Panc1 (cell line): ENCODE measurements around the gene TRIM62. TPM values are rescaled to one million over a fixed set of nuclear protein-coding genes. Genes with fewer than 3 reads are reported as not detected.

Experiments
- ATAC-seq: fragments of 200-7000 bp; cut with Tn5 transposase; 2 replicates; pipeline ENCODE4 v1.9.1; 2020; ENCODE audit warnings: mild to moderate bottlenecking, moderate library complexity
- BruUV-seq: library from RNA; stranded (reverse); fragments of 400-500 nt; replicated peaks from 2 replicates; lab custom pipeline; 2021; lab: Mats Ljungman, UMichigan
- CTCF ChIA-PET: fragments of 300-600 bp; sonication (Branson Sonifier 250); formaldehyde crosslinking; loops from one replicate; lab custom pipeline; 2022; ENCODE audit warnings: antibody characterized with exemption; lab: Charles Lee
- POLR2A ChIA-PET: fragments of 300-600 bp; sonication (Branson Sonifier 250); formaldehyde crosslinking; loops from one replicate; lab custom pipeline; 2022; ENCODE audit warnings: antibody characterized with exemption; lab: Charles Lee
- DNase-seq: peaks from one replicate; pipeline ENCODE4 v3.0.0-alpha.2; 2010; ENCODE audit warnings: low read depth, low spot score
- H3K27ac ChIP-seq: 2 replicates; pipeline ENCODE4 v1.5.1; 2011; ENCODE audit warnings: mild to moderate bottlenecking, low read length, inconsistent platforms
- H3K27me3 ChIP-seq: fragments of 200-500 bp; sonication (Bioruptor generic); 2 replicates; pipeline ENCODE4 v1.6.0; 2014; ENCODE audit warnings: low read length, inconsistent platforms; ENCODE audit not compliant: control insufficient read depth, insufficient read depth
- H3K36me3 ChIP-seq: fragments of 200-500 bp; sonication (Bioruptor generic); 2 replicates; pipeline ENCODE4 v1.5.1; 2014; ENCODE audit warnings: inconsistent platforms, mild to moderate bottlenecking, low read length, moderate library complexity; ENCODE audit not compliant: control insufficient read depth, insufficient read depth
- H3K4me1 ChIP-seq: 2 replicates; pipeline ENCODE4 v1.5.1; 2011; ENCODE audit warnings: inconsistent platforms, mild to moderate bottlenecking, low read length, moderate library complexity; ENCODE audit not compliant: control insufficient read depth, insufficient read depth
- H3K4me3 ChIP-seq, 2 experiments: 2 replicates each; pipeline ENCODE4 v1.5.1; 2011 to 2012; ENCODE audit warnings: low read depth in 2 of 2, low read length in 2 of 2, mild to moderate bottlenecking in 2 of 2, inconsistent platforms in 1 of 2, moderate library complexity in 1 of 2
- H3K9me3 ChIP-seq: fragments of 200-500 bp; sonication (Bioruptor generic); 2 replicates; pipeline ENCODE4 v1.5.1; 2014; ENCODE audit warnings: low read depth, mild to moderate bottlenecking, inconsistent platforms, low read length, moderate library complexity; ENCODE audit not compliant: control insufficient read depth, insufficient read depth
- POLR2AphosphoS5 ChIP-seq: IDR thresholded peaks from 2 replicates; pipeline ENCODE4 v1.6.1; 2012; ENCODE audit warnings: mild to moderate bottlenecking, low read depth, low read length, moderate library complexity
- SIN3A ChIP-seq: IDR thresholded peaks from 2 replicates; pipeline ENCODE4 v1.6.1; 2012; ENCODE audit warnings: low read depth, mild to moderate bottlenecking, low read length, moderate library complexity, borderline replicate concordance; ENCODE audit not compliant: insufficient read depth
- TCF7L2 ChIP-seq: IDR thresholded peaks from 2 replicates; pipeline ENCODE4 v1.6.1; 2011; ENCODE audit warnings: mild to moderate bottlenecking, low read depth, low read length, inconsistent platforms
- in situ Hi-C: cut with HindIII; loops from 2 replicates; pipeline ENCODE4 v1.10.0; 2016; ENCODE audit warnings: low sequenced_read_pairs, low pct_unique_long_range_greater_than_20kb
- intact Hi-C: fragments of 100-400 bp; cut with micrococcal nuclease; formaldehyde crosslinking; loops from one replicate; pipeline ENCODE4 v1.10.0; 2022; ENCODE audit not compliant: unreplicated experiment
- total RNA-seq: library from RNA; stranded (reverse); gene quantifications from one replicate; pipeline ENCODE4 v1.2.1, GENCODE V29; 2021; ENCODE audit not compliant: unreplicated experiment
- TF ChIP-seq, protein P1 (sequence below): fragments of 450-650 bp; IDR thresholded peaks from 2 replicates; pipeline ENCODE4 v1.5.1; 2017; ENCODE audit warnings: mild to moderate bottlenecking
- TF ChIP-seq, protein P2 (sequence below), 2 experiments: IDR thresholded peaks; 2 replicates each; pipeline ENCODE4 v1.6.1; 2011 to 2012; ENCODE audit warnings: low read depth in 2 of 2, control low read depth in 1 of 2, low read length in 1 of 2, mild to moderate bottlenecking in 1 of 2, moderate library complexity in 1 of 2; ENCODE audit not compliant: insufficient read depth in 1 of 2

The TRIM62 gene
- total RNA-seq, 1 experiment from 2014 or later = 7.4 TPM

DNA sequence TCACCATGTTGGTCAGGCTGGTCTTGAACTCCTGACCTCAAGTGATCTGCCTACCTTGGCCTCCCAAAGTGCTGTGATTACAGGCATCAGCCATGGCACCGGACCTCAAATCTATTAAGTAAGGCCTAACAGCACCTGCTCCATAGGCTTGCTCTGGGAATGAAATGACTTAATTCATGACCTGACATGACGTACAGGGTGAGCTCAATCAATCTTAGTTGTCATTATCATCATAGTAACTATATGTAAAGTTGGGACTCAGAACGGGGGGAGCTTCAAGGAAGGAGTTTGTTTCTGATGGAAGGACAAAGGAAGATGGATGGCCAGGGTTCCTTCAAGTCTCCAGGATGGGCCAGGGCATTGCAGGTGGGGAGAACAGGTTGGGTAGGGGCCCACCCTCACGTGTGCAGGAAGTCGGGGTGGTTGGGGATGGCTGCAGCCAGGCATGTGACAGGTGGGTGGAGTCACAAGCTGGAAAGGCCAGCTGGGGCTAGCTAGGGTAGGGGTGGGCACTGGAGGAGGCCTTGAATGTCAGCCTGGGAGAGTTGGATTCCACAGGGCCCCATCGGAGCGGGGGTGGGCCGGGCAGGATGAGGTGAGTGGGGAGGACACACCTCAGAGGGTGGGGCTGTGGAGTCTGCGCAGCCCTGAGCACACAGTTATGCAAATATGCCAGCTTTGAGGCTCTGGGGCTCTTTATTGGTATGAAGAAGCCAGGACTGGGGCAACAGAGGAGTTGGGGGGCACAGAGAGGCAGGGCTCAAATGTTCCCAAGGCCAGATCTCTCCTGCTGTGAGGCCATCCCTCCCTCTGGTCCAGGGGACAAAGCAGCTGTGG lies 9.6 kb downstream of the TRIM62 start:
- no peaks in the 10 kb centered on the region for H3K36me3 ChIP-seq
- no peaks in the 10 kb centered on the region for H3K27me3 ChIP-seq
- H3K27ac ChIP-seq = no peak overlapping the region
- in situ Hi-C loops = no loop called here
- no TSS peak for BruUV-seq
- CTCF ChIA-PET = no interaction called here
- no peak for DNase-seq
- TF ChIP-seq SIN3A = no peak
- no peak for TF ChIP-seq POLR2AphosphoS5
- TF ChIP-seq, protein P1, sequence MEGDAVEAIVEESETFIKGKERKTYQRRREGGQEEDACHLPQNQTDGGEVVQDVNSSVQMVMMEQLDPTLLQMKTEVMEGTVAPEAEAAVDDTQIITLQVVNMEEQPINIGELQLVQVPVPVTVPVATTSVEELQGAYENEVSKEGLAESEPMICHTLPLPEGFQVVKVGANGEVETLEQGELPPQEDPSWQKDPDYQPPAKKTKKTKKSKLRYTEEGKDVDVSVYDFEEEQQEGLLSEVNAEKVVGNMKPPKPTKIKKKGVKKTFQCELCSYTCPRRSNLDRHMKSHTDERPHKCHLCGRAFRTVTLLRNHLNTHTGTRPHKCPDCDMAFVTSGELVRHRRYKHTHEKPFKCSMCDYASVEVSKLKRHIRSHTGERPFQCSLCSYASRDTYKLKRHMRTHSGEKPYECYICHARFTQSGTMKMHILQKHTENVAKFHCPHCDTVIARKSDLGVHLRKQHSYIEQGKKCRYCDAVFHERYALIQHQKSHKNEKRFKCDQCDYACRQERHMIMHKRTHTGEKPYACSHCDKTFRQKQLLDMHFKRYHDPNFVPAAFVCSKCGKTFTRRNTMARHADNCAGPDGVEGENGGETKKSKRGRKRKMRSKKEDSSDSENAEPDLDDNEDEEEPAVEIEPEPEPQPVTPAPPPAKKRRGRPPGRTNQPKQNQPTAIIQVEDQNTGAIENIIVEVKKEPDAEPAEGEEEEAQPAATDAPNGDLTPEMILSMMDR = no peak
- no peak for TF ChIP-seq TCF7L2
- TF ChIP-seq, protein P2, sequence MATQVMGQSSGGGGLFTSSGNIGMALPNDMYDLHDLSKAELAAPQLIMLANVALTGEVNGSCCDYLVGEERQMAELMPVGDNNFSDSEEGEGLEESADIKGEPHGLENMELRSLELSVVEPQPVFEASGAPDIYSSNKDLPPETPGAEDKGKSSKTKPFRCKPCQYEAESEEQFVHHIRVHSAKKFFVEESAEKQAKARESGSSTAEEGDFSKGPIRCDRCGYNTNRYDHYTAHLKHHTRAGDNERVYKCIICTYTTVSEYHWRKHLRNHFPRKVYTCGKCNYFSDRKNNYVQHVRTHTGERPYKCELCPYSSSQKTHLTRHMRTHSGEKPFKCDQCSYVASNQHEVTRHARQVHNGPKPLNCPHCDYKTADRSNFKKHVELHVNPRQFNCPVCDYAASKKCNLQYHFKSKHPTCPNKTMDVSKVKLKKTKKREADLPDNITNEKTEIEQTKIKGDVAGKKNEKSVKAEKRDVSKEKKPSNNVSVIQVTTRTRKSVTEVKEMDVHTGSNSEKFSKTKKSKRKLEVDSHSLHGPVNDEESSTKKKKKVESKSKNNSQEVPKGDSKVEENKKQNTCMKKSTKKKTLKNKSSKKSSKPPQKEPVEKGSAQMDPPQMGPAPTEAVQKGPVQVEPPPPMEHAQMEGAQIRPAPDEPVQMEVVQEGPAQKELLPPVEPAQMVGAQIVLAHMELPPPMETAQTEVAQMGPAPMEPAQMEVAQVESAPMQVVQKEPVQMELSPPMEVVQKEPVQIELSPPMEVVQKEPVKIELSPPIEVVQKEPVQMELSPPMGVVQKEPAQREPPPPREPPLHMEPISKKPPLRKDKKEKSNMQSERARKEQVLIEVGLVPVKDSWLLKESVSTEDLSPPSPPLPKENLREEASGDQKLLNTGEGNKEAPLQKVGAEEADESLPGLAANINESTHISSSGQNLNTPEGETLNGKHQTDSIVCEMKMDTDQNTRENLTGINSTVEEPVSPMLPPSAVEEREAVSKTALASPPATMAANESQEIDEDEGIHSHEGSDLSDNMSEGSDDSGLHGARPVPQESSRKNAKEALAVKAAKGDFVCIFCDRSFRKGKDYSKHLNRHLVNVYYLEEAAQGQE (IDR thresholded peaks at IDR 0.05; ENCODE audit: insufficient read depth in 1 of 2, low read depth in 2 of 2, low read length in 1 of 2) = no peak
- ATAC-seq = no peak
- POLR2A ChIA-PET = no interaction called here
- H3K4me1 ChIP-seq = no peaks in the 10 kb centered on the region; the same call in 1 of the 2 replicates
- H3K9me3 ChIP-seq = no peaks in the 10 kb centered on the region
- H3K4me3 ChIP-seq = no peak overlapping the region
- intact Hi-C loops = no loop called here

DNA sequence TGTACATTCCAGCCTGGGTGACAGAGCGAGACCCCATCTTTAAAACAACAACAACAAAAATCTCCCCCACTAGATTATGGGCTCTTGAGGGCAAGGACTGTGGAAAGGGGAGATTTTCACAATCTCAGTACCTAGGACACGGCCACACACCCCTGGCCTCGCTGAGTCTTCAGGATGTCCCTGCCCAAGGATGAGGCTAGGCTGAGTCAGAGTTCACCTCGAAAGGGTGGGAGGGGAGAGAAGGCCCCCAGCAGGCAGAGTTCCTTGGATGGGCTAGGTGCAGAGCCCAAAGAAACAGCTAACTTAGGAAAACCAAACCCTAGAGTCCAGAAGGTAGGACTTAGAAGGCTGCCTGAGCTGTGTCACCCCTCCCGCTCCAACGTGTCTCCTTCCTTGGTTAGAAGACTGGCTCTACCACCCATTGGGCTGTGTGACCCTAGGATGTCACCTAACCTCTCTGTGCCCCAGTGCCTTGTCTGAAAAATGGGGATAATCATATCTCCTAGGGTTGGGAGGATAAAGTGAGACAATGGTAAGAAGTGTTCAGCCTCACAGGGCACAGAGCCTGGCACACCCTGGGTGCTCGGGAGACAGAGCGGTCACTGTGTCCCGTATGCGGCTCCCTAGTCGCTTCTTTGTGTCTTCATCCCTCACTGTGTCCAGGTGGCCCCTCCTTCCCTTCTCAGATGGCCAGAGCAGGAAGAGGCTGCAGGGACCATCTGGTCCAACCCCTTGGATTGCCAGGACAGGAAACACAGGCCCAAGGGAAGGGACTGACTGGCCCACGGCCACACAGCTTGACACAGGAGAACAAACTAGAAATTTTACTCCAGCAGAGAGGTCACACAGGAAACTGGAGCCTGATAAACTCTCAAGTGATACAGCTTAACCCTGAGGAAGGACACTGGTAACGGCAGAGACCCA lies 11.2 kb downstream of the TRIM62 start:
- Histone ChIP-seq H3K4me3 (no peak overlapping the region), H3K36me3 (no peaks in the 10 kb centered on the region), H3K4me1 (no peaks in the 10 kb centered on the region), H3K27me3 (no peaks in the 10 kb centered on the region), H3K27ac (no peak overlapping the region), H3K9me3 (no peaks in the 10 kb centered on the region)
- ChIA-PET POLR2A (no interaction called here), CTCF (no interaction called here)
- no peak for DNase-seq
- intact Hi-C loops = no loop called here
- in situ Hi-C loops = no loop called here
- BruUV-seq = no TSS peak
- no peak for ATAC-seq
- TF ChIP-seq TCF7L2 = no peak
- TF ChIP-seq POLR2AphosphoS5 = no peak
- TF ChIP-seq, protein P1 = no peak
- TF ChIP-seq, protein P2 (IDR thresholded peaks at IDR 0.05; ENCODE audit: insufficient read depth in 1 of 2, low read depth in 2 of 2, low read length in 1 of 2) = no peak
- TF ChIP-seq SIN3A = no peak
